Daoy (cell line): Measurements from ENCODE around the gene USH2A. TPM values are rescaled to one million over a fixed set of nuclear protein-coding genes. Genes with fewer than 3 reads are reported as not detected.

ENCODE experiments used
- DNase-seq: peaks from one replicate; pipeline ENCODE4 v3.0.0-alpha.2; 2015; ENCODE audit warnings: low read depth
- total RNA-seq: library from RNA; depleted of rRNA; stranded (reverse); fragments of >200 nt; shearing (Covaris generic); gene quantifications from 2 replicates; pipeline ENCODE4 v1.2.3, GENCODE V29; 2014

The USH2A gene
- total RNA-seq, 1 experiment from 2014 or later: under 0.01 TPM

GRCh38 chr1:215643592-215644321, 779.5 kb downstream of the USH2A start:
- no peak for DNase-seq

GRCh38 chr1:215640429-215641148, 782.7 kb downstream of the USH2A start:
- DNase-seq: no peak

GRCh38 chr1:215637041-215637573, 786.1 kb downstream of the USH2A start:
- DNase-seq: peak; percentile 75

- no peak for DNase-seq
Measured at GRCh38 chr1:215636258-215636965, 786.8 kb downstream of the USH2A start.

- no peak for DNase-seq
Measured at GRCh38 chr1:215635827-215636226, 787.4 kb downstream of the USH2A start.

GRCh38 chr1:215631489-215631888, 791.8 kb downstream of the USH2A start:
- peak; percentile 65 for DNase-seq

GRCh38 chr1:215631040-215631439, 792.2 kb downstream of the USH2A start:
- DNase-seq: no peak

- DNase-seq: no peak
Measured at GRCh38 chr1:215625949-215626348, 797.3 kb downstream of the USH2A start.

- DNase-seq: no peak
Measured at GRCh38 chr1:215623162-215623561, 800.1 kb downstream of the USH2A start.

GRCh38 chr1:215617979-215618378, 805.3 kb downstream of the USH2A start:
- DNase-seq: no peak

GRCh38 chr1:215612391-215612790, 810.9 kb downstream of the USH2A start:
- DNase-seq: no peak

- no peak for DNase-seq
Measured at GRCh38 chr1:215608646-215609045, 814.6 kb downstream of the USH2A start.

- no peak for DNase-seq
Measured at GRCh38 chr1:215607412-215607811, 815.8 kb downstream of the USH2A start.

- no peak for DNase-seq
Measured at GRCh38 chr1:215606564-215607168, 816.6 kb downstream of the USH2A start.

GRCh38 chr1:215606036-215606435, 817.2 kb downstream of the USH2A start:
- no peak for DNase-seq

GRCh38 chr1:215605011-215605621, 818.1 kb downstream of the USH2A start:
- no peak for DNase-seq

GRCh38 chr1:215603319-215603718, 819.9 kb downstream of the USH2A start:
- no peak for DNase-seq

GRCh38 chr1:215601276-215601675, 822.0 kb downstream of the USH2A start:
- DNase-seq: no peak

GRCh38 chr1:215600867-215601266, 822.4 kb downstream of the USH2A start:
- DNase-seq: no peak

- no peak for DNase-seq
Measured at GRCh38 chr1:215600258-215600792, 822.9 kb downstream of the USH2A start.

GRCh38 chr1:215599418-215600074, 823.7 kb downstream of the USH2A start:
- peak; percentile 3 for DNase-seq
